Medulla oblongata (tissue), 1 donor: ENCODE measurements around the gene RPS15A.

ENCODE experiments used
- DNase-seq: peaks from one replicate; pipeline ENCODE4 v3.0.0-alpha.2; 2015; ENCODE audit errors: extremely low spot score

Gene RPS15A

GRCh38 chr16:18789850-18790706, at the start of gene RPS15A:
RPS15A (minus strand) TSS chr16:18790334; CDS start chr16:18789113, 1,221 bp downstream.
- DNase-seq = peak; percentile 98

GRCh38 chr16:18839555-18839954, 49.4 kb upstream of the RPS15A start:
- no peak for DNase-seq

- DNase-seq = no peak
These were observed 46.6 kb upstream of the RPS15A start for GRCh38 chr16:18836702-18837101.

- DNase-seq = no peak
These were observed 44.7 kb upstream of the RPS15A start for GRCh38 chr16:18834864-18835263.

- DNase-seq = no peak
These were observed 43.8 kb upstream of the RPS15A start for GRCh38 chr16:18833707-18834505.

- no peak for DNase-seq
These were observed 42.5 kb upstream of the RPS15A start for GRCh38 chr16:18832613-18833012.

GRCh38 chr16:18832006-18832405, 41.9 kb upstream of the RPS15A start:
- no peak for DNase-seq

GRCh38 chr16:18829251-18829650, 39.1 kb upstream of the RPS15A start:
- no peak for DNase-seq

- no peak for DNase-seq
These were observed 37.8 kb upstream of the RPS15A start for GRCh38 chr16:18827890-18828289.

- peak; percentile 86 for DNase-seq
These were observed 26.2 kb upstream of the RPS15A start for GRCh38 chr16:18816286-18816685.

GRCh38 chr16:18811925-18812324, 21.8 kb upstream of the RPS15A start:
- no peak for DNase-seq

- DNase-seq = no peak
These were observed 19.0 kb upstream of the RPS15A start for GRCh38 chr16:18809165-18809564.

- DNase-seq = no peak
These were observed 15.2 kb upstream of the RPS15A start for GRCh38 chr16:18805257-18805773.

- DNase-seq = no peak
These were observed 14.4 kb upstream of the RPS15A start for GRCh38 chr16:18804540-18804939.

- DNase-seq = no peak
These were observed 13.7 kb upstream of the RPS15A start for GRCh38 chr16:18803569-18804462.

- no peak for DNase-seq
These were observed 12.7 kb upstream of the RPS15A start for GRCh38 chr16:18802767-18803343.

GRCh38 chr16:18801145-18801972, 11.2 kb upstream of the RPS15A start, which contains the start of gene ARL6IP1:
ARL6IP1 (minus strand) TSS chr16:18801549; CDS start chr16:18801466, 83 bp downstream.
- DNase-seq = peak; percentile 100

- DNase-seq = no peak
These were observed 10.6 kb upstream of the RPS15A start for GRCh38 chr16:18800775-18801144.

GRCh38 chr16:18800293-18800692, 10.2 kb upstream of the RPS15A start:
- no peak for DNase-seq

- no peak for DNase-seq
These were observed 9.4 kb upstream of the RPS15A start for GRCh38 chr16:18799500-18799899.
